Activated T-cell treated with anti-CD3 and anti-CD28 coated beads for 1 hour (primary cell): Measurements from ENCODE around the gene ZNF467.

Experiments used
- DNase-seq: peaks from one replicate; pipeline ENCODE4 v3.0.0-alpha.2; 2020; ENCODE audit warnings: low read depth

The ZNF467 gene

GRCh38 chr7:149785402-149785801, 12.0 kb upstream of the ZNF467 start:
- DNase-seq, result no peak

- no peak for DNase-seq
Measured at GRCh38 chr7:149784251-149784608, 10.8 kb upstream of the ZNF467 start.

GRCh38 chr7:149783386-149784250, 10.2 kb upstream of the ZNF467 start:
- no peak for DNase-seq

- no peak for DNase-seq
Measured at GRCh38 chr7:149782682-149783345, 9.4 kb upstream of the ZNF467 start.

GRCh38 chr7:149781921-149782320, 8.5 kb upstream of the ZNF467 start:
- no peak for DNase-seq

DNA sequence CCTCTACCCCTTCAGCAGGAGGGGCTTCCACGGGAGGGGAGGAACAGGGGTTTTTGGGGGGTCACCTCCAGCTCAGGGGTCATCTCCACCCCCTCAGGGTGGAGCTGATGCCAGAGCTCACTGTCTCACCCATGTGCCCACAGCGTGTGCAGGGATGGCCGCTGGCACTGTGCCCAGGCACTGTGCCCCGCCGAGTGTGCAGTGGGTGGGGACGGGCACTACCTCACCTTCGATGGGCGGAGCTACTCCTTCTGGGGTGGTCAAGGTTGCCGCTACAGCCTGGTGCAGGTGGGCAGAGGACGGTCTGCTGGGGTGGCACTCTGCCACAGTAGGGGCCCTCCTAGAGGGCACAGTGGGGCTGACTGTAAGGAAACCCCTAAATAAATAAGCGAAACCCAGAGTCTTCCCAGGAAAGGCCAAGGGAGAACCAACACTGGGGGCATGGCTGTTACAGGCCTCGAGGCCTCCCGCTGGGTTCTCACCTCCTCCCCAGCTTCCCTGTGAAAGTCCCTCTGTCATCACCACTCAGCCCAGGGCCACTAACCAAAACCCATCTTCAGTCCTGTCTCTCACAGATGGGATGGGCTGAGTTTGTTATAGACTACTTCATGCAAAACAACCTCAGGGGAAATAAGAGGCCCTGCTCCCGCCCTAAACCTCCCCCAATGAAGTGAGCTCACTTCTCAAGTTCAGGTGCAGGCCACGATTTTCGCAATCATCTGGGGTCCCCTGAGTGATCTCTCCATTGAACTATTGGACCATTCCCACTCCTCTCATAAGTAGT, 7.4 kb upstream of the ZNF467 start:
- no peak for DNase-seq

GRCh38 chr7:149780056-149780455, 6.7 kb upstream of the ZNF467 start:
- no peak for DNase-seq

- no peak for DNase-seq
Measured at GRCh38 chr7:149779502-149779805, 6.1 kb upstream of the ZNF467 start.

DNA sequence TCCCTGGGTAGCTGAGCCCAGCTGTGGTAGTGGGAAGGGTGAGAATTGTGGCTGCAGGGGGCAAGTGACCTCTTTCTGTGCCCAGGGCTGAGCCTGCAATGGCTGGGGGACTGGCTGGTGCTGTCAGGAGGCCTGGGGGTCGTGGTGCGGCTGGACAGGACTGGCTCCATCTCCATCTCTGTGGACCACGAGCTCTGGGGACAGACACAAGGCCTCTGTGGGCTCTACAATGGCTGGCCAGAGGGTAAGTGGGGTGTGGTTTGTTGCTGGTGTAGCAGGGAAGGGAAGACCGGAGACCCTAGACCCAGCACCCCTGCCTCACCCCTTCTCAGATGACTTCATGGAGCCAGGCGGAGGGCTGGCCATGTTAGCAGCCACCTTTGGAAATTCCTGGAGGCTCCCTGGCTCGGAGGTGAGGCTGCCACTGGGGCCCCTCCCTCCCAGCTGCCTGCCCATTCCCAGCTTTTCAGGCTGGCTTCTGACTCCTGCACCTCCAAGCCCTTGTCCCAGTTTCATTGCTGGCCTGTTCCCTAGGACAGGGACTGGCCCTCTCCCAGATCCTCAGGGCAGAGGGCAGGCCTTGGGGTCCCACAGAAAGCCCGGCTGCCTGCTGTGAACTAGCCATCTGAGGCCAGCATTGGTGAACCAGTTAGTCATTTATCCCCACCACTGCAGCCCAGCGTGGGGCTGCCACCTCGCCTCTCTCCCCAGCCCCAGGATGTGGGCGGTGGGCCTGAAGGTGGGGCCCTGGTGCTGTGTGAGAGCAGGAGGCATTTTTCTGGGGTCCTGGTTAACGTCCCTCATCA, 5.5 kb upstream of the ZNF467 start:
- no peak for DNase-seq

DNA sequence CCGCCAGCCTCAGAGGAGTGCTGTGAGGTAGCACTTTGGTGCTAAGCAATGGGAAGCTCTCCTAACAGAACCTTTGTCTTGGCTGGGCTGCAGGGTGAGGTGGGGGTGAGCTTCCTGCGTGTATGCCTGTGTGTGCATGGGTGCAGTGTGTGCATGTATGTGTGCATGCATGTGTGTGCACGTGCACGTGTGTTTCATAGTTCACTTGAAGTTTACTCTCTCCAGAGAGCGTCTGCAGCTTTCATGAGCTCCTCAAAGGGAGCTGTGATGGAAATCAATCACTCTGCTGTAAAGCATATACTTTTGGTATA, 4.9 kb upstream of the ZNF467 start:
- no peak for DNase-seq

- DNase-seq, result no peak
Measured at GRCh38 chr7:149777551-149778326, 4.4 kb upstream of the ZNF467 start.

- no peak for DNase-seq
Measured at GRCh38 chr7:149776848-149777407, 3.5 kb upstream of the ZNF467 start.

DNA sequence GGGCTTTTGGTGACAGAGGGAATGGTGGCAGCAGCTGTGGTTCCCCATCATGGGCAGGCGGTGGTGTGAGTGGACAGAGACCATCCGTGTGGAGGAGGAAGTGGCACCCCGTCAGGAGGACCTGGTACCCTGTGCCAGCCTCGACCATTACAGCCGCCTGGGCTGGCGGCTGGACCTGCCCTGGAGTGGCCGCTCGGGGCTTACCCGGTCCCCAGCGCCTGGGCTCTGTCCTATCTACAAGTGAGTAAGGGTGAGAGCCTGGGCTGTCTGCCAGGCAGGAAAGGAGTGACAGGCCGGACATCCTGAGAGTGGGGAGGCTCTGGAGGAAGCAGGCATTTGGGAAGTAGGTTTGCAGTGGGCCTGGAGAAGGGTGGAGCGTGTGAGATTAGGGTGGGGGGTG, 2.9 kb upstream of the ZNF467 start:
- DNase-seq, result no peak

DNA sequence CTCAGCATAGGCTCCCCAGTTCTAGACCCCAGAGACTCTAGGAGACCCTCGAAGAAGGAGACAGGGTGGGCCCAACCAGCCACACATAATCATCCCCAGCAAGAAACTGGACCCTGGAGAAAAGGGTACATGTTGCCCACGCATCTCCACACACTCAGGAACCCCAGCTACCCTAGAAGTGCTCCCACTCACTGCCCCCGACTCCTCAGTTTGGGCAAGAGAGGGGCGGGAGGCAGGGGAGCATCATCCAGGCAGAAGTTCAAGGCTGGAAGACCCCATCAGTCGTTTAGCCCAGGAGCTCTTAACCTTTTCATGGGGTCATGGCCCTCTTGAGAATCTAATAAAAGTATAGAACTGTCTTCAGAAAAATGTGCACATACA, 1.8 kb upstream of the ZNF467 start:
- DNase-seq, result no peak

DNA sequence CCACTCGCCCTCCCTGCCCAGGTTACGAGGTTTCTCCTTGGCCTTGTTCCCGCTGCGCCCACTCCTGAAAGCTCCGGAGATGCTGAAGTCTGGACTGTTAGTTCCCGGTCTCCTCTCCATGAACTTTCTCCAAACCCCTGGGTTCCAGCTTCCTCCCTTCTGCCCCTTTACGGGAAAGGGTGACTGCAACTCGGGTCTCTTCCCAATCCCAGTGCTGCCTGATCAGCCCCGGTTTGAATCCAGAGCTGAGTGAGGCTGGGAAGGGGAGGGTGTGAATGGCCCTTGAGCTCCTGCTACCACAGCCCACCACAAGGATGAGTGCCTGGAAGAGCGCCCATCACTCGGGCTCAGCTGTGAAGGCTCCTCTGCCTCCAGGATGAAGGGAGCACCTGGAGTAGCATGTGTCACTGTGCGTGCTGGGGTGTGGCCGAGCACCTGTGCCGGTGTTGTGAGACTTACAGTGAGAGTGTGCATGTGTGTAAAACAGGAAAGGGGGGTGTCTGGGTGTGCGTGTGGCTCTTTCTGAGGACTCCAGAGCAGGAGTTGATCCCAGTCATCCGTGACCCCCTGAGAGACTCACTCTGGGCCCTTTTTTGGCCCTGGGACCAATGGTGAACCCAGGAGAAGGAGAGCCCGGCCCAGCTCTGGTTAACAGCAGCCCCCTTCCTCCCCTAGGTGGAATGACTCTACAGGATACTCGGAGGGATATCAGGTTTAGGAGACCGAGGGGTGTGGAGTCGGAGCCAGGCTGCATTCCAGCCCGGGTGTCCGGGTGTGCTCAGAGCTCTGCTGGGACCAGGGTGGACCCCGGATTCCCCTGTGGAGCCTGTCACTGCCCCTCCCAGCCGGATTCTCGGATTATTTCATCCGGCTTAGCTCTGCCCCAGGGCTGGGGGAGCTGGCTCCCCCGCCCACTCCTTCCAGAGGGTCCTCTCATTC, 1.1 kb upstream of the ZNF467 start:
- no peak for DNase-seq

- peak; percentile 15 for DNase-seq
Measured at GRCh38 chr7:149772956-149773434, 393 bp downstream of the ZNF467 start.

DNA sequence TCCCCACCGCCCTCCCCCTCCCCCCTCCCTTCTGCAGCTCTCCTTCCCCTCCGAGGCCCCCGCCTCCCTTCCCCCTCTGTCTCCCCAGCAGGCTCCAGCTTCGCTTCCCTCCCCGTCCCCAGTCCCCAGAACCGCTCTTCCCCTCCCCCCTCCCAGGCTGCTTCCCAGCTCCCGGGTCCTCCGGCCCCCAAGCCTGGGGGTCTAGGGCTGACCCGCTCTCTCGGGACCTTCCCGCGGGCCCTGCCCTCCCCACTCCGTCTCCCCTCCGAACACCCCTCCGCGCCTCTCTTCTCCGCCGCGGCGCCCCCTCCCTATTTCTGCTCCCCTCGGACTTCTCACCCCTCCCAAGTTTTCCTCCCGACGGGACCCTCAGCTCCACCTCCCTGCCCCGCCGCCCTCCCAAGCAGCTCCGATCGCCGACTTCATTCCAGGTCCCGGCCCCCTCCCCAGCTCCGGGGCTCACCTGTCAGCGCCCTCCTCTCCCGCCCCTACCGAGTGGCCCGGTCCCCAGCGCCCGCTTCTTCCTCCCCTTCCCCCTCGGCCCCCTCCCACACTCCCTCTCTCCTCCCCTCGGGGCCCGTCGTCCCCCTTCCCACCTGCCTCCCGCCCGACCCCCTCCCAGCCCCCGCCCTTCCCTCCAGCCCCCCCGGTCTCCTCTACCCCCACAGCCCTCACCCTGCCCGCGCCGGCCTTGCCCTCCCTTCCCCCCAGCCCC, 990 bp downstream of the ZNF467 start:
- no peak for DNase-seq

- DNase-seq, result peak; percentile 78
Measured at GRCh38 chr7:149771720-149772240, 1.6 kb downstream of the ZNF467 start.
